Neural crest cell (in vitro differentiated cells): ENCODE data around the gene STRN3. TPM values are rescaled to one million over a fixed set of nuclear protein-coding genes. Genes with fewer than 3 reads are reported as not detected.

Experiments
- DNase-seq: peaks from one replicate; pipeline ENCODE4 v3.0.0; 2021; ENCODE audit warnings: low read depth, mixed read lengths, low spot score
- H3K27ac Mint-ChIP-seq: one replicate; pipeline ENCODE4 v1.8.0; 2021; ENCODE audit warnings: mild to moderate bottlenecking, mixed read lengths; ENCODE audit not compliant: unreplicated experiment
- H3K27me3 Mint-ChIP-seq: 2 replicates; pipeline ENCODE4 v1.8.0; 2021; ENCODE audit warnings: low read depth, mild to moderate bottlenecking, mixed read lengths
- H3K36me3 Mint-ChIP-seq: 2 replicates; pipeline ENCODE4 v1.8.0; 2021; ENCODE audit warnings: low read depth, mild to moderate bottlenecking, mixed read lengths
- H3K4me1 Mint-ChIP-seq: 2 replicates; pipeline ENCODE4 v1.8.0; 2021; ENCODE audit warnings: mixed read lengths
- H3K4me3 Mint-ChIP-seq: one replicate; pipeline ENCODE4 v1.8.0; 2021; ENCODE audit warnings: mild to moderate bottlenecking, mixed read lengths
- H3K9me3 Mint-ChIP-seq: 2 replicates; pipeline ENCODE4 v1.8.0; 2021; ENCODE audit warnings: mixed read lengths
- CTCF ChIP-seq: fragments of 200-600 bp; sonication (generic); conservative IDR thresholded peaks from 2 replicates; pipeline ENCODE4 v1.5.0; 2021; ENCODE audit warnings: antibody characterized with exemption, mild to moderate bottlenecking
- total RNA-seq: library from RNA; stranded (reverse); gene quantifications from 2 replicates; pipeline ENCODE4 v1.2.1, GENCODE V29; 2021

Gene STRN3
- total RNA-seq, 1 donor from 2014 or later = 37.8 TPM

- peaks cover 5% of the 10 kb centered on the region for H3K36me3 Mint-ChIP-seq
- DNase-seq = no peak
- peaks cover 16% of the 10 kb centered on the region for H3K4me1 Mint-ChIP-seq
- H3K4me3 Mint-ChIP-seq = no peak overlapping the region
- H3K27me3 Mint-ChIP-seq = no peaks in the 10 kb centered on the region
- TF ChIP-seq CTCF = no peak
- no peaks in the 10 kb centered on the region for H3K9me3 Mint-ChIP-seq
- H3K27ac Mint-ChIP-seq = no peak overlapping the region
Measured at GRCh38 chr14:30957813-30958370, 68.3 kb downstream of the STRN3 start.

GRCh38 chr14:30949651-30950050, 76.5 kb downstream of the STRN3 start:
- peaks cover 15% of the 10 kb centered on the region for H3K36me3 Mint-ChIP-seq
- no peaks in the 10 kb centered on the region for H3K27me3 Mint-ChIP-seq
- no peak for DNase-seq
- TF ChIP-seq CTCF = no peak
- H3K4me1 Mint-ChIP-seq = no peaks in the 10 kb centered on the region
- no peaks in the 10 kb centered on the region for H3K9me3 Mint-ChIP-seq
- no peak overlapping the region for H3K27ac Mint-ChIP-seq
- no peak overlapping the region for H3K4me3 Mint-ChIP-seq

GRCh38 chr14:30943694-30944093, 82.5 kb downstream of the STRN3 start:
- Mint-ChIP-seq H3K4me1 (peaks cover 5% of the 10 kb centered on the region), H3K4me3 (no peak overlapping the region), H3K9me3 (no peaks in the 10 kb centered on the region), H3K27me3 (no peaks in the 10 kb centered on the region), H3K36me3 (peaks cover 20% of the 10 kb centered on the region), H3K27ac (peak overlapping the region; percentile 2)
- no peak for DNase-seq
- no peak for TF ChIP-seq CTCF

GRCh38 chr14:30940886-30941285, 85.3 kb downstream of the STRN3 start:
- no peak overlapping the region for H3K27ac Mint-ChIP-seq
- H3K9me3 Mint-ChIP-seq = no peaks in the 10 kb centered on the region
- TF ChIP-seq CTCF = no peak
- H3K4me3 Mint-ChIP-seq = no peak overlapping the region
- no peaks in the 10 kb centered on the region for H3K27me3 Mint-ChIP-seq
- H3K4me1 Mint-ChIP-seq = peaks cover 5% of the 10 kb centered on the region
- H3K36me3 Mint-ChIP-seq = peaks cover 14% of the 10 kb centered on the region
- no peak for DNase-seq

GRCh38 chr14:30938617-30939016, 87.6 kb downstream of the STRN3 start:
- Mint-ChIP-seq H3K4me1 (peaks cover 5% of the 10 kb centered on the region), H3K27ac (no peak overlapping the region), H3K9me3 (no peaks in the 10 kb centered on the region), H3K36me3 (peaks cover 20% of the 10 kb centered on the region), H3K4me3 (no peak overlapping the region), H3K27me3 (no peaks in the 10 kb centered on the region)
- DNase-seq = no peak
- TF ChIP-seq CTCF = no peak
